ENCODE measurements around the gene FBXL20. TPM values are rescaled to one million over a fixed set of nuclear protein-coding genes. Genes with fewer than 3 reads are reported as not detected.

FBXL20 gene
- total and polyA plus RNA-seq, 10 of the 15 experiments (the other 5 are each of a cell fraction or from before 2014, with no cell fraction given), result 1.2 to 8.3 (median 4.4) TPM

GRCh38 chr17:39357488-39357887 is 43.9 kb downstream of the FBXL20 start (continued):
- no peak for TF ChIP-seq FOS (IDR thresholded peaks at IDR 0.05; ENCODE audit: borderline replicate concordance, extremely low read depth, insufficient read length)

GRCh38 chr17:39352986-39353385 is 48.4 kb downstream of the FBXL20 start:
- Histone ChIP-seq H3K9ac (ENCODE audit: control insufficient read depth, insufficient read depth, low read length) (no peak overlapping the region), H3K4me2 (ENCODE audit: control insufficient read depth, insufficient read depth) (no peak overlapping the region), H3K27ac (ENCODE audit: control insufficient read depth, insufficient read depth) (no peak overlapping the region), H3K4me1 (ENCODE audit: control insufficient read depth, insufficient read depth, low read length) (no peaks in the 10 kb centered on the region), H3K36me3 (ENCODE audit: control insufficient read depth in 2 of 2, insufficient read depth in 2 of 2, low read length in 1 of 2) (no peaks in the 10 kb centered on the region), H3K9me3 (replicated peaks; ENCODE audit: control insufficient read depth, insufficient read depth, low read length) (no peaks in the 10 kb centered on the region), H3K27me3 (replicated peaks in 1 of 2; ENCODE audit: control insufficient read depth in 2 of 2, insufficient read depth in 2 of 2, low read length in 1 of 2) (no peaks in the 10 kb centered on the region), H3K4me3 (no peak overlapping the region), H3K79me2 (ENCODE audit: control insufficient read depth, insufficient read depth, low read length) (no peaks in the 10 kb centered on the region), H4K20me1 (ENCODE audit: control insufficient read depth, insufficient read depth) (no peaks in the 10 kb centered on the region; the same call in 1 of the 2 replicates), H2AFZ (ENCODE audit: control insufficient read depth, low read depth, low read length) (no peak overlapping the region)
- ChIA-PET POLR2A (interaction anchor here (0.5 to 1.0 kb wide), 2 partner anchors 48 to 67 kb away, joined by 5 to 6 read pairs; partner anchors contain the start of gene FBXL20), RAD21 (ENCODE audit: unreplicated experiment) (interaction anchor here (1.3 kb wide), 1 partner anchor 109 kb away, joined by 3 read pairs; no protein-coding TSS in a partner anchor), CTCF (interaction anchor here (0.6 to 1.5 kb wide), 6 partner anchors 23 to 673 kb away, joined by 3 to 5 read pairs (median 4); no protein-coding TSS in a partner anchor), SMC1A (ENCODE audit: uncharacterized antibody, unreplicated experiment) (interaction anchor here (1.1 kb wide), 1 partner anchor 109 kb away, joined by 4 read pairs; no protein-coding TSS in a partner anchor)
- DNase-seq (ENCODE audit: low read depth, low spot score), result no peak
- no peak for ATAC-seq
- FAIRE-seq, result no peak
- no TSS peak for BruUV-seq (replicated peaks)
- intact Hi-C loops (cut with micrococcal nuclease; ENCODE audit: unreplicated experiment), result no loop called here
- in situ Hi-C loops (cut with MboI), result no loop called here
- WGBS (ENCODE audit: insufficient coverage, insufficient replicate concordance, low lambda C conversion rate, missing lambda C conversion rate), result 43% methylated on average over 2 of the region's 2 CpGs
- TF ChIP-seq MEF2A (IDR thresholded peaks at IDR 0.05; ENCODE audit: insufficient read depth, low read depth, low read length) (no peak), IKZF2 (IDR thresholded peaks at IDR 0.05) (no peak), HDAC2 (IDR thresholded peaks at IDR 0.05) (no peak), EZH2 (IDR thresholded peaks at IDR 0.05; ENCODE audit: borderline replicate concordance, control insufficient read depth, low read depth, low read length) (no peak), REST (IDR thresholded peaks at IDR 0.05; ENCODE audit: low read depth, low read length) (no peak), IRF3 (IDR thresholded peaks at IDR 0.05) (no peak), FOXM1 (IDR thresholded peaks at IDR 0.05; ENCODE audit: low read depth, low read length) (no peak), RB1 (IDR thresholded peaks at IDR 0.05; ENCODE audit: borderline replicate concordance) (no peak), PAX8 (IDR thresholded peaks at IDR 0.05) (no peak)
- TF ChIP-seq, protein P1, sequence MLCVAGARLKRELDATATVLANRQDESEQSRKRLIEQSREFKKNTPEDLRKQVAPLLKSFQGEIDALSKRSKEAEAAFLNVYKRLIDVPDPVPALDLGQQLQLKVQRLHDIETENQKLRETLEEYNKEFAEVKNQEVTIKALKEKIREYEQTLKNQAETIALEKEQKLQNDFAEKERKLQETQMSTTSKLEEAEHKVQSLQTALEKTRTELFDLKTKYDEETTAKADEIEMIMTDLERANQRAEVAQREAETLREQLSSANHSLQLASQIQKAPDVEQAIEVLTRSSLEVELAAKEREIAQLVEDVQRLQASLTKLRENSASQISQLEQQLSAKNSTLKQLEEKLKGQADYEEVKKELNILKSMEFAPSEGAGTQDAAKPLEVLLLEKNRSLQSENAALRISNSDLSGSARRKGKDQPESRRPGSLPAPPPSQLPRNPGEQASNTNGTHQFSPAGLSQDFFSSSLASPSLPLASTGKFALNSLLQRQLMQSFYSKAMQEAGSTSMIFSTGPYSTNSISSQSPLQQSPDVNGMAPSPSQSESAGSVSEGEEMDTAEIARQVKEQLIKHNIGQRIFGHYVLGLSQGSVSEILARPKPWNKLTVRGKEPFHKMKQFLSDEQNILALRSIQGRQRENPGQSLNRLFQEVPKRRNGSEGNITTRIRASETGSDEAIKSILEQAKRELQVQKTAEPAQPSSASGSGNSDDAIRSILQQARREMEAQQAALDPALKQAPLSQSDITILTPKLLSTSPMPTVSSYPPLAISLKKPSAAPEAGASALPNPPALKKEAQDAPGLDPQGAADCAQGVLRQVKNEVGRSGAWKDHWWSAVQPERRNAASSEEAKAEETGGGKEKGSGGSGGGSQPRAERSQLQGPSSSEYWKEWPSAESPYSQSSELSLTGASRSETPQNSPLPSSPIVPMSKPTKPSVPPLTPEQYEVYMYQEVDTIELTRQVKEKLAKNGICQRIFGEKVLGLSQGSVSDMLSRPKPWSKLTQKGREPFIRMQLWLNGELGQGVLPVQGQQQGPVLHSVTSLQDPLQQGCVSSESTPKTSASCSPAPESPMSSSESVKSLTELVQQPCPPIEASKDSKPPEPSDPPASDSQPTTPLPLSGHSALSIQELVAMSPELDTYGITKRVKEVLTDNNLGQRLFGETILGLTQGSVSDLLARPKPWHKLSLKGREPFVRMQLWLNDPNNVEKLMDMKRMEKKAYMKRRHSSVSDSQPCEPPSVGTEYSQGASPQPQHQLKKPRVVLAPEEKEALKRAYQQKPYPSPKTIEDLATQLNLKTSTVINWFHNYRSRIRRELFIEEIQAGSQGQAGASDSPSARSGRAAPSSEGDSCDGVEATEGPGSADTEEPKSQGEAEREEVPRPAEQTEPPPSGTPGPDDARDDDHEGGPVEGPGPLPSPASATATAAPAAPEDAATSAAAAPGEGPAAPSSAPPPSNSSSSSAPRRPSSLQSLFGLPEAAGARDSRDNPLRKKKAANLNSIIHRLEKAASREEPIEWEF (IDR thresholded peaks at IDR 0.05; ENCODE audit: insufficient replicate concordance, low read depth, low read length), result no peak

All from GM12878 (cell line).